NCI-H345 (cell line): Measurements from ENCODE around the gene ZNRF3.
"Not testable (repeated sequence)": the region's sequence is repeated elsewhere in the genome, so short reads cannot be mapped to it uniquely, and the experiment has no call there.

ENCODE experiments used
- DNase-seq: peaks from one replicate; lab custom pipeline; 2025; lab: John Stamatoyannopoulos, UW

ZNRF3 gene

DNA sequence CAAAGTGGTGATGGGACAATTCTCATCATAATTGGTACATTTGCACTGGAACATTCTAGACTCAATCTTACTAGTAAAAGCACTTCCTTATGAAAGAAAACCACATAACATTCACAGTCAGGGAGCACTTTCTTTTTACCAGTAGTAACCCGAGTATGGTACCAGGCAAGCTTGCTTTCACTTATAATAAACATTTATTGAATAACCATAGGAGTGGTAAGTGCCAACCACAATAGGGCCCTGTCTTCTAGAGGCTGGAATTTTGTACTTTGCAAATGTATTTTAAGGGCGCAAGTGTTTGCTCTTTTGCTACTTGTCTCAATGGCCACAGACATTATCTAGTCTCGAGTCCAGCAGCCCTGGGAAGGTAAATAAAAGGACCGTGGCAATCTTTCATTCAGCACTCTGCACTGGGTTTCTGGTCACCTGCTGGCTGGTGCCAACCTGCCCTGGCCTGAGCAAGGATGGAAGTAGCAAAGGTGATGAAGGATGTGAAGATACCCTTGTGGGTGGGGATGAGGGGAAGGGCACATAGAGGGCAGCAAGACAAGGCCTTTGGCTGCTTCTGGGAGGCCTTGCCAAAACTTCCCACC lies 154.1 kb downstream of the ZNRF3 start:
- DNase-seq, result peak; percentile 4

DNA sequence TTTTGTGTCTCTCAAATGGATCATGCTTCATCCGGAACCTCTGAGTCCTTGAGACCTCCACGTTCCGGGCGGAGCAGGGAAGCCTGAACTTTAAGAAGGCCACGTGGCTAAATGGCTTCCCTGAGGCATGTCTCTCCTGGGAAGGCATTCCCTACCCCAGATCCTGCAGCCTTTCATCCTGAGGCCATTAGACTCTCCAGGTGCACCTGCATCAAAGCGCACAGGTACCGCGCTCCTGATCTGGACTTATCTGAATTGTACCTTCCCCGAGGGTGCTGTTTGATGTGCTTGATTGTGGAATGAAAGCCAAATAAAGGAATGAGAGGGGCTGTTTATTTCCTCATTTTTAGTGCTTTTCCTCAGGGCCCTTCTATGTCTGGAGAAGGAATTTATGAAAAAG lies 155.8 kb downstream of the ZNRF3 start:
- no peak for DNase-seq

DNA sequence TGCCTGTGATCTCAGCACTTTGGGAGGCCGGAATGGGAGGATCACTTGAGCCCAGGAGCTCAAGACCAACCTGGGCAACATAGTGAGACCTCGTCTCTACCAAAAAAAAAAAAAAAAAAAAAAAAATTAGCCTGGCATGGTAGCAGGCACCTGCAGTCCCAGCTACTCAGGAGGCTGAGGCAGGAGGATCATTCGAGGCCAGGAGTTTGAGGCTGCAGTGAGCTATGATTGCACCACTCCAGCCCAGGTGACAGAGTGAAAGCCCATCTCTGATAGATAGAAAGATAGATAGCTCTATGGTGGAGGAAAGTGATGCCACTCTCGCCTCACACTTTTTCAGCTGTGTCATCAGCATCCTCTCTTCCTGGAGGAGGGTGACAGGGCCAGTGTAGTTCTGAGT lies 156.3 kb downstream of the ZNRF3 start:
- DNase-seq, result not testable (repeated sequence)

DNA sequence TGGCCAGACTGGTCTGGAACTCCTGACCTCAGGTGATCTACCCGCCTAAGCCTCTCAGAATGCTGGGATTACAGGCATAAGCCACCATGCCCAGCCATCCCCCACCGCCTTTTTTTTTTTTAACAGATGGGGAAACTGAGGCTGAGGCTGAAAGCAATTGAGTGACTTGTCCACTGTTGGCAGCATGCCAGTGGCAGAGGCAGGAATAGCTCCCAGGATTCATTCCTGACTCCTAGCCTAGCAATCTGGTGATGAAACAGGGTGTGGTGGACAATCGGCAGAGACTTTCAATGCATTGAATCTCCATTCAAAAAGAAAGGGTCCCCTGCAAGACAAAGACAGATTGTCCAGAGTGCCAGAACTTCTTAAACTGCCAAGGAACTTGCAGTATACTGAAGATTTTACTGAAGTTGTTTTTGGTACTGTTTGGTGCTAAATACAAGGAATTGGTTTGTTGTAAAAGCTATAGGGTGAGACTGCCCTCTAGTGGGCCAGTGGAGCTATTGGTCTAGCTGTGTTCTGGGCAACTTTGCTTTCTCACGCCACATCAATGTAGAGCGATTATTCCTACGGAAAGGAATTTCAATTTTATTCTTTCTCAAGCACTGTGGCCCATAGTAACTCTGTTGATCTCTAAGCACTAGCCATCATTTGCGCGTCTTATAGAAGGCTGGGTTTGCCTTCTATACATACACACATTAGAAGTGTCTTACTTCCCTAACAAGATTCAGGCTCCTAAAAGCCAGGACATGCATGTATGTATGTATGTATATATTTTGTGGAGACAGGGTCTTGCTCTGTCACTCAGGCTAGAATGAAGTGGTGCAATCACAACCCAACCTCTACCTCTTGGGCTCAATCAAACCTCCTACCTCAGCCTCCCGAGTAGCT lies 157.3 kb downstream of the ZNRF3 start:
- peak; percentile 26 for DNase-seq

DNA sequence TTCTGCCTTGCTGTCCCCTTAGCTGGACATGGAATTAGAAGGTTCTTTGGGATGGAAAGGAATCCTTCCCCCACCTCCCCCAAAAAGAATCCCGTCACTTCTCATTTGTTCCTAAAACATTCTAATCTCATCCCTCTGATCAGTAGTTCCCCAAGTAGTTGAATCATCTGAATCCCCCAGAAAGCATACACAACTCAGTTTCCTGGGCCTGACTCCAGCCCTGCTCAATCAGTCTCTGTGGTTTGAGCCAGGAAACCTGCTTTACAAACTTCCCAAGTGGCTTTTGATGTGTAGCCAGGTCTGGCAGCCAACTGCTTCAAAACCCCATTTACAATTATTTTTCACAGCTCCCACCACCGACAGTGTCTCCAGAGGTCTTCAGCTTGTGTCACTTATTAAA lies 158.0 kb downstream of the ZNRF3 start:
- no peak for DNase-seq

DNA sequence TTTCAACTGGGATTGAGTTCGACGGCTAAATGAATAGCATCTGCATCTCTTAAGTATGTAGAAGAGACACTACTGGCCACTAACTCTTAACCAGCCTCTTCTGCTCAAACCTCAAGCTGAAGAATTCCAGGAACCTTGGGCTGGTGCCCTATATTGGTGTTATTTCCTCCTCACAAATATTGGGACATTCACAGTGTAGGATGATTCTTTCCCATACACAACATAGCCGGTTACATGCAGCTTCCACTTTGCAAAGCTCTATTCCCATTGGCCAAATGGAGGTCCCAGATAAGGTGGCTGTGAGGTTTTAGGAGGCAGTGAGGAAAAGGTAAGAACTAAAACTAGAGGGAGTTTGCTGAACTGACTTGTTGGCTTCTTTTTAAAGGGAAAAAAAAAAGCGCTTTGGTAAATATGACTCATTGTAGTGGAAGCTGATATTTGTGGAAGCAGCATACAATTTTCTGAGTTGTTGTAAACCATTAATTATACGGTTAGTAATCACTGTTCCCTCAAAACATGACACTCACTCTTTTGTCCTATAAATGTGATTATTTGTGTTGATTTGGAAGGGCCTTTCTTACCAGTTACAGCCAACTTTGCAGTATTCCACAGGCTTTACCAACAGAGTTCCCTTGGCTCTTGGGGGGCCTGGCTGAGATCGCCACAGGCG lies 160.7 kb downstream of the ZNRF3 start:
- no peak for DNase-seq

DNA sequence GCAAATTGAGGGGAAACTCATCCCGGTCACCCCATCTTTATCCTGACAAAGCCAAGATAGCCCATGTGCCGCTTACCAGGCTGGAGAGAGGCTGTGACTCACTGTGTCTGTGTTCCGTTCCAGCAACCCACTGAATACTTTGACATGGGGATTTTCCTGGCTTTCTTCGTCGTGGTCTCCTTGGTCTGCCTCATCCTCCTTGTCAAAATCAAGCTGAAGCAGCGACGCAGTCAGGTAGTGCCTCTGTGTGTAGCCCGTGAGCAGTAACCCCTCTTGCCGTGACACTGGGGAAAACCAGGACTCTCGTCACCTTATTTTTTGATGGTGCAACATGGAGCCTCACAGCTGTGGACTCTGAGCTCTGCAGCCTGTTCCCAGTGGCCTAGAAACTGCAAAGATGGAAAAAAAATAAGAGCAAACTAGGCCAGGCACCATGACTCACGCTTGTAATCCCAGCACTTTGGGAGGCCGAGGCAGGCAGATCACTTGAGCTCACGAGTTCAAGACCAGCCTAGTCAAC lies 161.3 kb downstream of the ZNRF3 start:
- DNase-seq, result no peak

DNA sequence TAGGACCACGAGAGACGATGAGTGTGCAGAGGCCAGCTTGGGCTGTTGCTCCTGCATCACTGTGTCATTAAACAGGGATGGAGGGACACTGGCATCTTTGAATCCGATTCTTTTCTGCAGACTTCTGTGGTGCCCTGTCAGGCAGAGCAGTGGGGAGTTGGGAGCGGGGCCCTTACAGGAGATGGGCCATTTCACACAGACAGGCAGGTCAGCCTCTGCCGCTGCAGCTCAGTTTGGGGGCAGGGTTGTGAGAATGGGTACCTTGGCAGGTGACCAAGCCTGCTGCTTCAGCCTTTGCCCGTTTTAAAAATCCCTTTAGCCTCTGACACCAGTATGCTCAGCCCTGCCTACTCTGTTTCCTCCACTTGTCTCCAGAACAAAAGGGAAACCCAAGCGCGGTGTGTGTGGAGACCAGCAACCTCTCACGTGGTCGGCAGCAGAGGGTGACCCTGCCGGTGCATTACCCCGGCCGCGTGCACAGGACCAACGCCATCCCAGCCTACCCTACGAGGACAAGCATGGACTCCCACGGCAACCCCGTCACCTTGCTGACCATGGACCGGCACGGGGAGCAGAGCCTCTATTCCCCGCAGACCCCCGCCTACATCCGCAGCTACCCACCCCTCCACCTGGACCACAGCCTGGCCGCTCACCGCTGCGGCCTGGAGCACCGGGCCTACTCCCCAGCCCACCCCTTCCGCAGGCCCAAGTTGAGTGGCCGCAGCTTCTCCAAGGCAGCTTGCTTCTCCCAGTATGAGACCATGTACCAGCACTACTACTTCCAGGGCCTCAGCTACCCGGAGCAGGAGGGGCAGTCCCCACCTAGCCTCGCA lies 165.7 kb downstream of the ZNRF3 start:
- DNase-seq, result no peak

DNA sequence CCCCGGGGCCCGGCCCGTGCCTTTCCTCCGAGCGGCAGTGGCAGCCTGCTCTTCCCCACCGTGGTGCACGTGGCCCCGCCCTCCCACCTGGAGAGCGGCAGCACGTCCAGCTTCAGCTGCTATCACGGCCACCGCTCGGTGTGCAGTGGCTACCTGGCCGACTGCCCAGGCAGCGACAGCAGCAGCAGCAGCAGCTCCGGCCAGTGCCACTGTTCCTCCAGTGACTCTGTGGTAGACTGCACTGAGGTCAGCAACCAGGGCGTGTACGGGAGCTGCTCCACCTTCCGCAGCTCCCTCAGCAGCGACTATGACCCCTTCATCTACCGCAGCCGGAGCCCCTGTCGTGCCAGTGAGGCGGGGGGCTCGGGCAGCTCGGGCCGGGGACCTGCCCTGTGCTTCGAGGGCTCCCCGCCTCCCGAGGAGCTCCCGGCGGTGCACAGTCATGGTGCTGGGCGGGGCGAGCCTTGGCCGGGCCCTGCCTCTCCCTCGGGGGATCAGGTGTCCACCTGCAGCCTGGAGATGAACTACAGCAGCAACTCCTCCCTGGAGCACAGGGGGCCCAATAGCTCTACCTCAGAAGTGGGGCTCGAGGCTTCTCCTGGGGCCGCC lies 166.4 kb downstream of the ZNRF3 start:
- DNase-seq, result no peak

DNA sequence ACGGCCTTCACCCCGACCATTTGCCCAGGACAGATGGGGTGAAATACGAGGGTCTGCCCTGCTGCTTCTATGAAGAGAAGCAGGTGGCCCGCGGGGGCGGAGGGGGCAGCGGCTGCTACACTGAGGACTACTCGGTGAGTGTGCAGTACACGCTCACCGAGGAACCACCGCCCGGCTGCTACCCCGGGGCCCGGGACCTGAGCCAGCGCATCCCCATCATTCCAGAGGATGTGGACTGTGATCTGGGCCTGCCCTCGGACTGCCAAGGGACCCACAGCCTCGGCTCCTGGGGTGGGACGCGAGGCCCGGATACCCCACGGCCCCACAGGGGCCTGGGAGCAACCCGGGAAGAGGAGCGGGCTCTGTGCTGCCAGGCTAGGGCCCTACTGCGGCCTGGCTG lies 167.1 kb downstream of the ZNRF3 start:
- no peak for DNase-seq

DNA sequence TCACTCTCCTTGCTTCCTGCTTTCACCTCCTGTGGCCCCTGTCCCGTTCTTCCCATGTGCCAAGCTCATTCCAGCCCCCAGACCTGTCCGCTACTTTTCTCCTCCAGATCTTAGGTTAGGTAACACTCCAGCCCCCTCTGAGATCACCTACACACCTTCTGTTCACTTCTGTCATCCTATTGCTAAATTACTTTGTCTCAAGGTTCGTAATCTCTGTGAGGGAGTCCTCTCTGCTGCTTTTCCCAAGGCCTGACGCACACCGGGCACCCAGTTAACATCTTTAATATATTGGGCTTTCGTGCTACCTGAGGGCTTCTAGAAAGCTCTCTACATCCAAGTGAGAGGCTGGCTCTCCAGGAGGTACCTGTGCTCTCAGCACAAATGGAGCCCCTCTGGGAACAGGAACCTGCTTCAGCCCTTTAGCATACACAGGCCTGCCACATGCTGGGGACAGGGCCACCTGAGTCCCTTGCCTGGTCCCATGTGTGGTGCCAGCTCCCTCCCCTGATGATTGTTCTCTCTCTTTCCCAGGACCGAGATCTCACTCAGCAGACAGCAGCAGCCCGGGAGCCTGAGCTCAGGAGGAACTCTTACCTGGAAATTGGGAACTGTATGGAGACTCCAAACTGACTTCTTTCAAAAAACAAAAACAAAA lies 169.8 kb downstream of the ZNRF3 start:
- DNase-seq, result no peak

DNA sequence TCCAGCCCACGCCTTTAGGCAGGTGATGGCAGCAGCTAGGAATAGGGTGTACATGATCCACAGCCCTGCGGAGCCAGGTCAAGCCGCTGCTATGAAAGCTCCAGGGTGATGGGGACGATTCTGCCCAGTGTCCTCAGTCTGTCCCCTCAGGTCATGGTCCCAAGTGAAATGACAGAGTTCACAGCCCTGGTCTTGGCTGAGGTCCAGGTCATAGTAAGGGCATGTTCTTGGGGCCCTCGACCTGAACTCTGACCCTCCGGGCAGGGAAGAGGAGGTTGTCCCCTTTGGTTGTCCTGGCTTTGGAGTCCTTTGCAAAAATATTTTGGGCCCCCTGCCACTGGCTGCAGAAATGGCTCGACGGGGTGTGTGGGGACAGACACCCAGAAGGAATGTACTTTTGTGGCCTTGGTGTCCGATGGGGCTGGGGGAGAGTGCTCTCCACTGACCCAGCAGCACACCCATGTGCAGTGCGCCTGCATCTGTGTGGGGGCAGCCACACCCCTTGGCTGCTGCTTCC lies 170.9 kb downstream of the ZNRF3 start:
- DNase-seq, result no peak

DNA sequence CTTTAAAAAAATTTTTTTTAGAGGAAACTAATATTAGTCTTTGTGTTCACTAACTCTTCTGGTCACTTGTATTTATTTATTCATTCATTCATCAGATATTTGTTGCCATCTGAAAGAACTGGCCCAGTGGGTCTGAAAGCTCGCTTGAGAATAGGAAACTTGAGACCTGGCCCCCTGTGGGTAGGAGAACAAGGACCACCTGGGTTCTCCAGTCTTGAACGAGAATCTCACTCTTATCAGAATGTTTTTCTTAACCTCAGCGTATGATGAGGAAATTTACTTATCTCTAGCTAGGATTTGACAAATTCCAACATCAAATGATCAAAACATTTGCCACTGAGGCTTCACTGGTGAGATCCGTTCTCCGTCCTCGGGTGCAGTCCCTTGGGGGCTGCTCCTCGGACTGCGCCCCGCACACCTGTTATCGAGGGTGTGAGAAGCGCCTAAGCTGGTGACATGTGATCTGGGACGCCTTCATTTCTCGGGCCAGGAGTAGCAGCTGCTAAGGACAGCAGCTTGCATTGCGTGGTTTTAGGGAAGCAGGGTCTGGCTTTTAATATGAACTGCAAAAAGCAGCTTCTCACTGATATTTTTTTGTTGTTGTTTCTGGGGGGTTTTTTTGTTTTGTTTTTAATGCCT lies 171.9 kb downstream of the ZNRF3 start:
- no peak for DNase-seq

DNA sequence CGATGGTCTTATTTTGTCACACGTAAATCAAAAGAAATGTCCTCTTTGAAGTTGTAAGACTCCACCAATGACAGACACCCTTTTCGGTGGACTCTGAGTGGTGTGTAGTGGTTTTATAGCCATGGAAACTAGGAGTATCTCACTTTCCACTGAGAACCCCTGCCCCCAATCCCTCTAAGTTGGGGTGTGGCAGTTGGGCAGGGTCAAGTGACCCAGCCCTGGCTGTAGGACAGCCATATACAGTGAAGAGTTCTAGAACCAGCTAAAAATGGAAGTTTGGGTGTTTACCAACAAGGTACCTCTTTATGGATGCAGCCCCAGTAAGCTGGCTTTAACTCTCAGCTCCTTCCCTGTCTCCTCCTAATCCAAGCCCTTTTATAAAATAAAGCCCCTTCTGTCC lies 173.1 kb downstream of the ZNRF3 start:
- no peak for DNase-seq

DNA sequence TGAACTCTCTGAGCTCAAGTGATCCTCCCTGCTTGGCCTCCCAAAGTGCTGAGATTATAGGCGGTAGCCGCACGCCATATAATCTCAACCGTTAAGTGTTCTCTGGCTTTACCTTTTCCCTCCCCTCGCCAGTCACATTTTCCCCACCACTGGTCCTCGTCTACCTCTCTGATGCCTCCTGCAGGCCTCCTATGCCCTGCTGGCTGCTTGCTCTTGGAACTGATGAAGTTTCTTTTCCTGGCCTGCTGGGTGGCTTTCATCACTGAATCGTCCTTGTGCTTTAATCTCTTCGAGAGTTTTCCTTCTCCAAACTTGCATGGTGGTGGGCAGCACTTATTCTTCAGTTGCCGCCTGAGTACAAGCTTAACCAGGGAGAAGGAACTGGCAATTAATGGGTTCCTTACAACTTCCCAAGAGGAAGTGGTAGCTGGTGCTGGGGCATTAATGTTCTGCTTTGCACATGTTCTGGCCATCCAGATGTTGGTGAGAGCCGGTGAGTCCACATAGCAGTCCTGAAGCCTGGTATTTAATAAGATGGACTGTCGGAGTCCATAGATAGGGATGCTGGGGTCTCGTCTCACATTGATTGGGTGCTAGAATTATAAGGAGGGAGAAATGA lies 177.0 kb downstream of the ZNRF3 start:
- no peak for DNase-seq

DNA sequence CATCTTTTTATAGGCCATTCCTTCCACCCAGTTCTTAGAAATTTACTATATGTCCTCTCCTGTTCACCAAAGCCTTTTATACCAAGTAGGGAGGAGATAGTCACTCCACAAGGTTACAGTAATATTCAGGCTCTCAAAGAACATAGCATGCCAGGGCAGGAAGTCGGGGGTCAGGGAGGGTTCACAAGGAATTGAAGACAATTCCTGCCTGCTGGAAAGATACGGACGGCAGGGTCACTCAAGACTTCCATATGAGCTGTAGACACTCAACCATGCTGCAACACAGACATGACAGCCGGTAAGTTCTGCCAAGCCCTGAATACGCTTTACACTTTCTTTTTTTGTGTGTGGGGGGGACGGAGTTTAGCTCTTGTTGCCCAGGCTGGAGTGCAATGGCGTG lies 177.6 kb downstream of the ZNRF3 start:
- DNase-seq, result no peak

DNA sequence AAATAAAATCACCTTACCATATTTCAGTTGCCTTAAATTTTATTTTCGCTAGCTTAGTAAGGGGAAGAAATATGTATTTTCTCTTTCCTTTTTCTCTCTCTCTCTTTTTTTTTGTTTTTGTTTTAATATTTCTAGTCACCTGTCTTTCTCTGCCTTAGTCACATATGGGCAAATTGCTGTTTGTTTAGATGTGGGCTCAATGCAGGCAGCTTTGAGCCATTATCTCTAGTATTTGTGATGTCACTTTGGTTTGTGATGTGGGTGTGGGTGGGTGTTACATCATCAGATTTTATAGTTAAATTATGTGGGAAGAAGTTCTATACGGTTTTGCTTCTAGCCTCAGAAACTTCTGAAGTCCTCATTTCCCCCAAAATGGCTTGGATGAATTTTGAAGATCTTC lies 178.4 kb downstream of the ZNRF3 start, which contains the start of gene C22orf31:
TSS of gene C22orf31 (minus strand) at position 59 of the 400 bp plus-strand sequence. CDS start at position 20, 39 bp downstream.
- DNase-seq, result no peak

DNA sequence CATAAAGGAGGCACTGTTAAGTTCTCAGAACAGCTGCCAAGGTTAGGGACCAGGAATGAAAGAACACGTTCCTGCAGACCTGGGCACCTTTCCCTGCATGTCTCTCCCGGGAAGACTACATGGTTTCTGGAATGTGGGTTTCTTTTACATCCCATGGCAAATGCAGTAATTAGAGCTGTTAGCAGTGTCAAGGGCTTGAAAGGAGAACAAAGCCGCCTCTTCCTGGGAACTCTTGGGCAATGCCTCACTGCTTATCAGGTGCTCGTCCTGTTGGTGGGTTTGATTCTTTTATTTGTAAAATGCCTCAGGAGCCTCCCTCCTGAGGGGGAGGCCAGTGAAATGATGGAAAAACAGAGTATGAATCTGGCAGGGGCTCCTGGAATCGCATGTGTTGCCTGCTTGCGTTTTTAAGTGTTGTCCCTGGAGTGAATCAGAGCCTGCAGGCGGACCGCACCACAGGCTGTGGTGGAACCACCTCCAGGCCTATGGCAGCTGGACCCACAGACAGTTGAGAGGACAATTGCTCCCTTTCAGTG lies 179.0 kb downstream of the ZNRF3 start:
- no peak for DNase-seq

DNA sequence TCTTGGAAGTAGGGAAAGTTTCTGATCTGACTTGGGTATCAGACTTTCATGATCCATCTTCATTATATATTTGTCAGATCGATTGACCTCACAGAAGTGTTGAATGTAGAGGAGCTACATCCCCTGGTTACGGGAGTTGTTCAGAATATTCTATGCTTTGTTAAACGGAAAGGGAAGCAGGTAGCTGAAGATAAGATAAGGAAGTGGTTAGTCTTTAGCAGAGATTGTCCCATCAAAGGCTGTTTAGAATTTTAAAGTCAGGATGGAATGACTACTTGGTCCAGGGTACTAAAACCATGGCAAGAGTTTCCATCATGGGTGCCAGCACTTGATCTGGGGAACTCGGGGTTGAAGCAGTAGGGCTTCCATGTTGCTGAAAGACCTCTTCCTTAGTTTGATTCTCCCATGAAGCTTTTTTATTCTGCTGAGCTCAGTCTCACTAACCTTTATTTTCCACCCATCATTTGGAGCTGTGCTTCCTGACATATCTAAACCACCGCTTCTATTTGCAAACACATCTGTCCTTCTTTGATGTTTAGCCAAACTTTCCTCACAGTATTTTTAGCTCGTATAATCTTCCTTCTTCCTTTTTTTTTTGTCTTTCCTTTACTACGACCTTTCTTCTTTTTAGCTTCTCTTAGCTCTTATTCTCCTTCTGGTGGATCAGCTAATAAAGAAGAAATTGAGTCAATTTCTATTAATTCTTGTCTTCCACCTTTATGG lies 182.3 kb downstream of the ZNRF3 start:
- no peak for DNase-seq
